Endothelial cell (in vitro differentiated cells): ENCODE results near the gene FAF2. TPM values are rescaled to one million over a fixed set of nuclear protein-coding genes. Genes with fewer than 3 reads are reported as not detected.

ENCODE experiments used
- DNase-seq: peaks from one replicate; pipeline ENCODE4 v3.0.0; 2021; ENCODE audit warnings: low spot score
- H3K27ac Mint-ChIP-seq: one replicate; pipeline ENCODE4 v1.8.0; 2021; ENCODE audit warnings: mixed read lengths, inconsistent platforms; ENCODE audit not compliant: unreplicated experiment
- H3K27me3 Mint-ChIP-seq: one replicate; pipeline ENCODE4 v1.8.0; 2021; ENCODE audit warnings: mild to moderate bottlenecking, moderate library complexity, mixed read lengths, inconsistent platforms; ENCODE audit not compliant: unreplicated experiment
- H3K36me3 Mint-ChIP-seq: one replicate; pipeline ENCODE4 v1.8.0; 2021; ENCODE audit warnings: mild to moderate bottlenecking, low read depth, mixed read lengths, inconsistent platforms; ENCODE audit not compliant: unreplicated experiment
- H3K4me1 Mint-ChIP-seq: one replicate; pipeline ENCODE4 v1.8.0; 2021; ENCODE audit warnings: mild to moderate bottlenecking, mixed read lengths, inconsistent platforms; ENCODE audit not compliant: unreplicated experiment
- H3K4me3 Mint-ChIP-seq: one replicate; pipeline ENCODE4 v1.8.0; 2021; ENCODE audit warnings: mild to moderate bottlenecking, mixed read lengths, inconsistent platforms; ENCODE audit not compliant: unreplicated experiment
- H3K9me3 Mint-ChIP-seq: one replicate; pipeline ENCODE4 v1.8.0; 2021; ENCODE audit warnings: mixed read lengths, inconsistent platforms; ENCODE audit not compliant: unreplicated experiment
- total RNA-seq: library from RNA; stranded (reverse); fragmentation: NEBNext Ultra II Directional; extraction: Animal tissue kit (Norgen Biotek cat#: 25700); gene quantifications from one replicate; pipeline ENCODE4 v1.2.1, GENCODE V29; 2021; ENCODE audit not compliant: unreplicated experiment
- TF ChIP-seq, protein P1 (sequence below): fragments of 200-600 bp; sonication (generic); IDR thresholded peaks from one replicate; pipeline ENCODE4 v1.5.0; 2021; ENCODE audit warnings: antibody characterized with exemption; ENCODE audit not compliant: unreplicated experiment

The FAF2 gene
- total RNA-seq, 1 donor from 2014 or later, result 40.6 TPM

DNA sequence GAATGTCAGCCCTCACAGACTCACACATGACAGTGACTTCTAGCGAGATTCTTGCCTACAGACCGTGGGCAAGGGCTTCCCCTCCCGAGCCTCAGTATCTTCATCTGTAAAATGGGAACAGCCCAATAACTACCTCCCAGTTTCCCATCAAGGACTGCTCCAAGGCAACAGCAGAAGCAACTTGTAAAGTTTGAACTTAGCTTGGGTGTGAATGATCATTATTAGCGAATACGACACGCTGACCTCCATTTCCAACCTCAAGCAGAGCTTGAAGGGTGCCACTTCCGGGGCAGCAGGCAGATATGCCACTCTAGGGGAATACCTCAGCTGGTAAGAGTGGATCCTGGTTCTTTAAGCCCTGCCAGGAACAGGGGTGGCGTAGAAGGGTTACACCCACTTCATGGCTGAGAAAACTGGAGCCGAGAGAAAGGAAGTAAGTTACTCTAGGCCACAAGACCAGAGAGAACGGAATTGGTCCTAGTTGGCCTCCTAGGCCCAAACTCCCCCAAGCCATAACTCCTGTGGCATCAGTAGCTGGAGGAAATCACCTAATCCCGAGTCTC, 87.0 kb downstream of the FAF2 start:
- H3K9me3 Mint-ChIP-seq, result no peaks in the 10 kb centered on the region
- no peak for DNase-seq

GRCh38 chr5:176535664-176536131, 87.5 kb downstream of the FAF2 start:
- TF ChIP-seq, protein P1, sequence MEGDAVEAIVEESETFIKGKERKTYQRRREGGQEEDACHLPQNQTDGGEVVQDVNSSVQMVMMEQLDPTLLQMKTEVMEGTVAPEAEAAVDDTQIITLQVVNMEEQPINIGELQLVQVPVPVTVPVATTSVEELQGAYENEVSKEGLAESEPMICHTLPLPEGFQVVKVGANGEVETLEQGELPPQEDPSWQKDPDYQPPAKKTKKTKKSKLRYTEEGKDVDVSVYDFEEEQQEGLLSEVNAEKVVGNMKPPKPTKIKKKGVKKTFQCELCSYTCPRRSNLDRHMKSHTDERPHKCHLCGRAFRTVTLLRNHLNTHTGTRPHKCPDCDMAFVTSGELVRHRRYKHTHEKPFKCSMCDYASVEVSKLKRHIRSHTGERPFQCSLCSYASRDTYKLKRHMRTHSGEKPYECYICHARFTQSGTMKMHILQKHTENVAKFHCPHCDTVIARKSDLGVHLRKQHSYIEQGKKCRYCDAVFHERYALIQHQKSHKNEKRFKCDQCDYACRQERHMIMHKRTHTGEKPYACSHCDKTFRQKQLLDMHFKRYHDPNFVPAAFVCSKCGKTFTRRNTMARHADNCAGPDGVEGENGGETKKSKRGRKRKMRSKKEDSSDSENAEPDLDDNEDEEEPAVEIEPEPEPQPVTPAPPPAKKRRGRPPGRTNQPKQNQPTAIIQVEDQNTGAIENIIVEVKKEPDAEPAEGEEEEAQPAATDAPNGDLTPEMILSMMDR, result no peak
- Mint-ChIP-seq H3K36me3 (peaks cover 11% of the 10 kb centered on the region), H3K27me3 (peaks cover 15% of the 10 kb centered on the region), H3K27ac (peak overlapping the region; percentile 94), H3K4me1 (peaks cover 58% of the 10 kb centered on the region), H3K9me3 (no peaks in the 10 kb centered on the region), H3K4me3 (peak overlapping the region; percentile 95)
- no peak for DNase-seq

More for the DNA sequence above, 87.0 kb downstream of the FAF2 start:
- peak overlapping the region; percentile 95 for H3K4me3 Mint-ChIP-seq
- H3K27ac Mint-ChIP-seq, result peak overlapping the region; percentile 94
- peaks cover 53% of the 10 kb centered on the region for H3K4me1 Mint-ChIP-seq
- TF ChIP-seq, protein P1, result no peak
- peaks cover 11% of the 10 kb centered on the region for H3K36me3 Mint-ChIP-seq
- peaks cover 14% of the 10 kb centered on the region for H3K27me3 Mint-ChIP-seq

- H3K27ac Mint-ChIP-seq, result peak overlapping the region; percentile 94
- TF ChIP-seq, protein P1, result no peak
- peaks cover 11% of the 10 kb centered on the region for H3K36me3 Mint-ChIP-seq
- peaks cover 57% of the 10 kb centered on the region for H3K4me1 Mint-ChIP-seq
- DNase-seq, result peak; percentile 79
- H3K27me3 Mint-ChIP-seq, result peaks cover 20% of the 10 kb centered on the region
- peak overlapping the region; percentile 95 for H3K4me3 Mint-ChIP-seq
- H3K9me3 Mint-ChIP-seq, result no peaks in the 10 kb centered on the region
These were observed 88.1 kb downstream of the FAF2 start for GRCh38 chr5:176536132-176536901.

DNA sequence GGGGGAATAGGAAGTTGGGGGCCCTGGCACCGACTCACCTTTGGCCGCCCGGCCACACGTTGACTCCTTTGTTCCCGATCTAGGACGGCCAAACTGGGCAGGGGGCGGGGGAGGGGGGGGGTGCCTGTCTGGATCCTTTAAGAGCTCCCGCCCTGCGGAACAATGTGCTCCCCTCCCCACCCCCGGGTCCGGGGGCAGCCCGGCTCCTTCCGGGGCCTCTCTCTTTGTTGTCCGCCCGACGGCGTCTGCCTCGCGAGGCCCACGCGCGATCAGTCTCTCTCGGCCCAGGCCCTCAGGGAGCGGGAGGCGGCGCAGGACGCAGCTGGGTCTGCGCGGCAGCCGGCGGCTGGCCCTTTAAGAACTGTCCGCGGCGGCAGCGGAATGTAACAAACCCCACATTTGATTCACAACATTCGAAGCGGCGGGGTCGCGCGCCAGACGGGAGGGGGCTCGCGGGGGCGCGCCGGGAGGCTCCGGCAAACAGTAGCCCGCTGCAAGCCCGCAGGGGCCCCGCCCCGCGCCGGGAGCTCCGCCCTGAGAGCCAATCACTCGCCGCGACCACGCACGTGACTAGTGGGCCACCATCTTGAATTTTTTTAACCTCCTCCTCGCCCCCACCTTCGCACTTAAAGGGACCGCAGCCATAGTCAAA, 88.8 kb downstream of the FAF2 start, which contains the start of gene RNF44:
TSS of gene RNF44 (minus strand) at position 501 of the 652 bp plus-strand sequence. CDS start 4,930 bp downstream, outside the sequence.
- peak; percentile 98 for DNase-seq
- H3K9me3 Mint-ChIP-seq, result no peaks in the 10 kb centered on the region
- H3K4me3 Mint-ChIP-seq, result peak within 1 kb of the TSS; percentile 96
- H3K27me3 Mint-ChIP-seq, result peaks cover 23% of the 10 kb centered on the region
- H3K36me3 Mint-ChIP-seq, result peaks cover 11% of the 10 kb centered on the region
- TF ChIP-seq, protein P1, result no peak
- peaks cover 63% of the 10 kb centered on the region for H3K4me1 Mint-ChIP-seq
- H3K27ac Mint-ChIP-seq, result peak within 1 kb of the TSS; percentile 98
